A204.1 (cell line): ENCODE data around the gene GRPEL2.
"Not testable (repeated sequence)": the region's sequence is repeated elsewhere in the genome, so short reads cannot be mapped to it uniquely, and the experiment has no call there.

Experiments used
- FAIRE-seq: peaks from 2 replicates; lab custom pipeline; 2012; peaks lifted over from hg19 to GRCh38; lab: Jason Lieb, UNC

GRPEL2 gene

DNA sequence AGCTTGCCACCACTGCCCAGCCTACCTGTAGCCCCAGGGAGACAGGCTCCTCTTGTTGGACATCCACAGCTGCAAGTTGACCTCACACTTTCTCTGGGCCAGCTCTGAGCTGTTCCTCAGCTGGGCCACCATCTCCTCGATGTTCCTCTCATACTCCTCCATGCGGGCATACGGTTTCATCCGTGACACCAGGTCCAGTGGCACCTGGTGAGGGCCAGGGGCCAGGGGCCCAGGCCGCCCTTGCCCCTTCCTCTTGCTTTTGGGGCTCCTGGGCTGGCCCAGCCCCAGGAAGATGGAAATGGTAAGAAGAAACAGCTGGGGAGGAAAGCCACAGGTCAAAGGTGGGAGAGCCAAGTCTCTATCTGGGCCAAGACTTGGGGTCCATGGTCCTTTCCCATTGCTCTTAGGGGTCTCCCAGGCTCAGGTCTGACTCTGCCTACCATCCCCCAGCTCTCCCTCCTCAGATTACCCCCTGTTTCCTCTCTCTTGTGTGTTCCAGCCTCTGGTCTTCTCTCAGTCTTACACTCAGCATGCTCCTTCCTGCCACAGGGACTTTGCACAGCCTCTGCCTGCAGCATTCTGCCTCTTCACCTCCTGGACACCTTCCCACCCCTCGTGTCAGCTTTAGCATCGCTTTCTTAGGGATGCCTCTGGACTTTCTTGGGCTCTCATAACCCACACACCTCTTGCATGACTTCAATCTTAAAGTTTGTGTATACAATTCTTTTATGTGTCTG is 31.6 kb downstream of the GRPEL2 start:
- no peak for FAIRE-seq

DNA sequence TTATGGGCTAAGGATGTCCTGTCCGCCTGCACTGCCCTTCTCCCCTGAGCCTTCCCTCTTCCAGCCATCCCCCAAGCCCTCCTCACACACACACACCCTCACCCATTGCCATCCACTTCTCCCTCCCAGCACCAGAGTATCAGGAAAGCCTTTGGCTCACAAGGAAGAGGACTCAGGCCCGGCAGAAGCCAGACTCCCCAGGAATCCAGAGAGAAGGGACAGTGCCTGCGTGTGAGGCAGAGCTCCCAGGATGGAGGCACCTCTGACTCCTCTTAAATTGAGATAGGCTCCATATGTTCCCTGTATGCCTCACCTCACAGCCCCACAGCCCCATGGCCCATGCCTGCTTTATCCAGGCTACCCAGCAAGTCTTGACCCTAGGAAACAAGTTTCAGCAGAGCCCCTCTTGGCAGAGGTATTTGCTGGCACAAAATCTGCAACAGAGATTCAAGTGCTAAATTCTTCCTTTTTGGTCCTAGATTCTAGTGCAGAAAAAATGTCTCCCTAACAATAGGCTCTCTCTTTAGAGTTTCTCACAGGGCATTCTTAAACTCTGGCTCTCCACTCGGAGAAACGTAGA is 33.0 kb downstream of the GRPEL2 start:
- no peak for FAIRE-seq

- no peak for FAIRE-seq
Measured at GRCh38 chr5:149379177-149379761, 34.0 kb downstream of the GRPEL2 start, which contains the start of gene IL17B. Gene IL17B, minus strand, starts transcription at chr5:149379292. Its CDS starts 67 bp downstream, at chr5:149379225.

DNA sequence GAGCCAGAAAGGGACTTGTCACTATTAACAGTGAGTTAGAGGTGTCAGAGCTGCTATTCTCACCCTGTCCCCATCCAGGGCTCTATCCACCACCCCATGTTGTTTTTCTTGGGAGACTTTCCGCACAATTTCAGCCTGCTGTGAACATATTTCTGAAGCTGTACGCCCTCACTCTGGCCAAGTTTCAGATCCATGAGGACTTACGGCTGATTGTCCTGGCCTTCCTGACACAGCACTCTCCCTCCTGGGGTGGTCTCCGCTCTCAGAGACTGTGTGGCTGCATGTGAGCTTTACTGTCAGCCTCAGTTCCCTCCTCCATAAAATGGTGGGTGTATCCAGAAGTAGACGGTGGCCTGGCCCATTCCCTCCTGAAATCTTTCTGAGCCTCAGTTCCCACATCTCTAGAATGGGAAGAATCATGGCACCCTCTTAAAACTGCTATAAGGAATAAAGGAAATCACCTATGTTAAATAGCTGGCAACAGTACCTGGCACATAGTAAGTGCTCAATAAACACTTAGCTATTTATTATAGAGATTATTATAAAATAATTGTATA is 34.6 kb downstream of the GRPEL2 start:
- no peak for FAIRE-seq

GRCh38 chr5:149380466-149381121 is 35.3 kb downstream of the GRPEL2 start:
- FAIRE-seq = no peak

DNA sequence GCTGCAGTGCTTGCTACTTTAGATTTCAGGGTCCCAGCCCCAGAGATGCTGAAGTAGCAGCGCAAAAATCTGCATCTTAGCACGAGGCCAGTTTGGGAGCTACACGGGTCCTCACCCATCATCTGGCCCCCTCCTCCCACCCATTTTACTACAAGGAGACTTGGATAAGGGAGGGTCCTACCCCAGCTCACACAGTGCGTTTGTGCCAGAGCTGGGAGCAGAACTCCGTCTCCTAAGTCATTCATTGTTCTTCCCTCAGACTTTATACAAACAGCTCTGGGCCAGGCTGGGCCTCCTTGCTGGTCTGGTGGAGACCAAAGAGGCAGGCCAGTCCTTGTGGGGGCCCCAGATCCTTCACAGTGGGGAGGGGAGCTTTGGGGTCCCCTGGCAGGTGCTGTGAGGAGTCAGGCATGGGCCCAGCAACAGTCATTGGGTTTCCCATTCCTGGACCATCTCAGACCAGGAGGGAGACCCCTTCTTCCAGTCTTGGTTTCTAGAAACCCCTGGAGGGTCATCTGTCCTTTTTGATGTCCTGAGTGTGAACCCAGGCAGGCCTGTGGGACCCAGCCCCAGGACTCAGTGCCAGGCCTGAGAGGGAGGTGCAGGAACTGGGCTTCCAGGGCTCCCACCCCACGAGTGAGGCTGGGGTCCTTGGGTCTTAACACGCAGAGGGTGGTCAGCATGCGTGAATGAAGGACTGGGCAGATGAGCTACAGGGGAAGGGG is 36.1 kb downstream of the GRPEL2 start:
- FAIRE-seq = no peak

- FAIRE-seq = no peak
Measured at GRCh38 chr5:149381986-149382338, 36.7 kb downstream of the GRPEL2 start.

DNA sequence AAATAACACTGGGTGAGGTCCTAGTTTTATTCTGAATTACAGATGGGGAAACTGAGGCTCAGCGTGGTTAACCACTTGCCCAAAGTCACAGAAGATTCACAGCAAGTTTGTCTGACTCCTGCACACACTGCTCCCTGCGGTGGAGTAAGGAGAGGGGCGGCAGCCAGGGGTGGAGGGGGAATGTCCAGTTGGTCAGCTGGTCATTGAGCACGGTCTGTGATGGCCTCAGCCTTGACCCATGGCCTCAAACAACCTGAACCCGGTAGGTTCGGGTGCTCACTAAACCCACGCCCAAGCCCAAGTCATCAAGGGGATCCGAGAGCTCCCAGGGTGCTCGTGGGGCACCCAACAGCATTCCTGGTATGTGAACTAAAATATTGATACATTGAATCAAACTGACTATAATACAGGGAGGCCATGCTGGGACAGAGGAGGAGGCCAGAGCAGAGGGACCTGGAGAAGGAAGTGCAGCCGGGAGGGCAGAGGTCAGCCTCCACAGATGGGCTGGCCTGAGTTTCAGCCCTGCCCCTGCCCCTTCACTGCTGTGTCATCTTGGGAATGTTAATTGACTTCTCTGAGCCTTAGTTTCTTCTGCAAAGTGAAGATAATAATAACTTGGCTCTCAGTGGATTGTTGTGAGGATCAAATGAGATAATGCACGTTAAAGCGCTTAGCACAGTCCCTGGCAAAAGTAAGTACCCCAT is 37.4 kb downstream of the GRPEL2 start:
- FAIRE-seq = no peak

- no peak for FAIRE-seq
Measured at GRCh38 chr5:149383399-149383798, 38.1 kb downstream of the GRPEL2 start.

DNA sequence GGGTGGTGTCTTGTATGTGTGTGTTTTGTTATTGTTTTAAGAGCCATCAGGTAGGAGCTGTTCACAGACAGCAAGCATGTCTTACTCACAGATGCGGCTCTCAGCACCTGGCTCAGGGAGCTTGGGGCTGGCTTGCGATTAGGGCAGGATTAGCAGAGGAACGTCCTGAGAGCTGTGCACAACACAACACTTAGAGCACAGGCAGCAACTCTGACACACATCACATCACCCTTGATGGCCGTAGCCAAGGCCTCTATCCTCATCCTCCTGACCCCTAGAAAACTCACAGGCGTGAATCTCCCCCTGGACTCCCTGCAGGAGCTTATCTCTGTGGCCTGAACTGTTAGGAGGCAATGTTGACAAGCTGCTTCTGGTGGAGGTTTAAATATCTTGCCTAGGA is 40.9 kb downstream of the GRPEL2 start:
- no peak for FAIRE-seq

GRCh38 chr5:149387081-149387631 is 41.9 kb downstream of the GRPEL2 start:
- no peak for FAIRE-seq

DNA sequence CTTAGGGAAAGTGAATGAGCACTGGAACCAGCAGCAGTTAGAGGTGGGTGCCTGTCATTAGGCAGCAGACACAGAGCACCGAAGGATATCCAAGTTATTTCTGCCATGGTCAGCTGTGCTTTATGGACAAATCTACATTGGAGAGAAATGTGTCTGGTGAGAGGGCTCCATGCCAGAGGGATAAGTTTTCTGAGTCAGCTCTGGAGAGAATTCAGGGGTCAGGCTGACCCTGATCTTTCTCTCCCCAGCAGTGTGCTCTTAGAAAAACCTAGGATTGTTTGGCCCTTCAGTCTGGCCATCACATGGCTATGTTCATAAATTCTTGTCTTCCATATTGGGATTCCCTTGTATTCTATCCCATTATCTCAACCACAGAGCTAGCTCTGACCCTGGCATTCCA is 42.7 kb downstream of the GRPEL2 start:
- FAIRE-seq = no peak

GRCh38 chr5:149388498-149389190 is 43.3 kb downstream of the GRPEL2 start:
- FAIRE-seq = no peak

DNA sequence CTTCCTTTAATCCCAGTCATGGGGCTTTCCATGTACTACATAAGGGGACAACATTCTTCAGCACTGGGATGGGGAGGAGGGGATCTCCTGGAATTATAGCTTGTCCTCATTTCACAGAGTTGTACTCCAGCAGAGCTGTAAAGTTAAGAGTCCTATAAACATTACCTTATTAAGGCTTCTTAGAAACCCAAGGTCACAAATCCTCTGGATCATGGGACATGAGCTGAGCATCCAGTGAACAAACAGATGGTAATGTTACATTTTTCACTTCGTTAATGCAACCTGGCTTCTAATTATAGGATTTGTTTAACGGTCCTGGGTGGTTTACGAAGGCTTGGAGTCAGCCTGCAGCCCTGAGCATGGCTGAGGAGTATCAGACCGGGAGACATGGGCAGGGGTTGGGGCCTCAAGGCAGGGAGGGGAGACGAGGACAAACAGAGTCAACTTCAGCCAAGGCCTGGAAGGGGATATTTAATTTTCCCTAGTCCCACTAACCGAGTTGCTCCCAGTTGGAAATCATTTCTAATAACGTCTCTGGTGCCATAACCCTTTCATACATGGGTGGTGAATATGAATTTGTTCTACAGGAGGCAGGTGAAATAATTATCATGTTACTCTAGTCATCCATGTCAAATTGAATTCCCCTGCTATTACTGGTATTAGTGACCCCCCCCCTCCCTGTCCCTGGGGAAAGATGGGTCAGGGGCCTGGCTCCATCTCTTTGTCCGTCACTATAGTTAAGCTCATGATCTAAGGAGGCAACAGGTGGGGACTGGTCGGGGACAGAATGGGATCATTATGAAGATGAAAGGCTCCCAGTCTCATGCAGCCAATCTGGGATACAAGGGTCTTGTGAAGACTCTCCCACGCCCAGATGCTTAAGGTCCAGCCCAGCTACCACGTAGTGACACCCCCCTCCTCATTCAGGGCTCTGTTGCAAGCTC is 44.5 kb downstream of the GRPEL2 start:
- no peak for FAIRE-seq

- not testable (repeated sequence) for FAIRE-seq
Measured at GRCh38 chr5:149391076-149391475, 45.8 kb downstream of the GRPEL2 start.

DNA sequence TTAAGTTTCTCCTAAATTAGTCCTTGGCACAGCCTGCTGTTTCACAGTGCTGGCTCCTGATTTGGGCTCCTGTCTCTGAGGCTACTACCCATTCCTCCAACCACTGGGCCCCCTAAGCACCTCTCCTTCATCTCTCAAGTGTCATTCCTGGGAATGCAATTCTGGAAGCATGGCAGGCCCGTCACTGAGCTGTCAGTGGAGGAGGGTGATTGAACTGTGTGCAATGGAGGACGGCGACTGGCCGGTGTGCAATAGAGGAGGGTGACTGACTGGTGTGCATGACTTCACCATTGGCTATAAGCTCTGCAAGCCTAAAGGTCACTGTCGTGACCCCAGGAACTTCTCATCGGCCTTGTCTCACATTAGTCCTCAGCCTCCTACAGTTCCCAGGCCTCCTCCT is 46.2 kb downstream of the GRPEL2 start:
- no peak for FAIRE-seq

- FAIRE-seq = no peak
Measured at GRCh38 chr5:149392718-149393117, 47.4 kb downstream of the GRPEL2 start.

DNA sequence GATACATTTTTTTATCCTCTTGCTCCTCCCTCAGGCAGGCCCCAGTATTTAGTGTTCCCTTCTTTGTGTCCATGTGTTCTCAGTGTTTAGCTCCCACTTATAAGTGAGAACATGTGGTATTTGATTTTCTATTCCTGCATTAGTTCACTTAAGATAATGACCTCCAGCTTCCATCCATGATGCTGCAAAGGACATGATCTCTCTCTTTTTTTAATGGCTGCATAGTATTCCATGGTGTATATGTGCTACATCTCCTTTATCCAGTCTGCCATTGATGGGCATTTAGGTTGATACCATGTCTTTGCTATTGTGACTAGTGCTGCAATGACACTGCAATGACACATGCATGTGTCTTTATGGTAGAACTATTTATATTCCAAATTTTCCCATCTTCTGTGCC is 49.7 kb downstream of the GRPEL2 start:
- FAIRE-seq = not testable (repeated sequence)

- no peak for FAIRE-seq
Measured at GRCh38 chr5:149397530-149397929, 52.2 kb downstream of the GRPEL2 start.
